ENCODE results near the gene LLGL2.

The LLGL2 gene

GRCh38 chr17:75525806-75526554 lies 483 bp downstream of the LLGL2 start:
- no peak for DNase-seq

- no peak for DNase-seq
These were observed 1.2 kb downstream of the LLGL2 start for GRCh38 chr17:75526555-75527270.

GRCh38 chr17:75530837-75531720 lies 5.6 kb downstream of the LLGL2 start:
- no peak for DNase-seq

DNA sequence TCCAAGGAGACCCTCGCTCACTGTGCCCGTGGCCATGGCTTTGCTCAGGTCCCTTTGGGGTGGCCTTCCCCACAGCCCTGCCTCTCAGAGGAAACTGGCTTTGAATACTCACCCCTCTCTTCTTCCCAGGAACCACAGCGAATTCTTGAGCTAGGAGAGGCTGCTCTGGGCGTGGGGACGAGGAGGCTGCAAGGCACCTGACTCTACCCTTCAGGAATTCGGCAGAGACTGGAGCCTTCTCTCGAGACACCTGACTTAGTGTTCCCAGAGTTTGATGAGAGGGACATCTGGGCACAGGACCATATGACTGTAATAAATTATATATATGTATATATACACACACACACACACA lies 6.2 kb downstream of the LLGL2 start:
- no peak for DNase-seq

GRCh38 chr17:75535119-75535537 lies 9.6 kb downstream of the LLGL2 start:
- no peak for DNase-seq

DNA sequence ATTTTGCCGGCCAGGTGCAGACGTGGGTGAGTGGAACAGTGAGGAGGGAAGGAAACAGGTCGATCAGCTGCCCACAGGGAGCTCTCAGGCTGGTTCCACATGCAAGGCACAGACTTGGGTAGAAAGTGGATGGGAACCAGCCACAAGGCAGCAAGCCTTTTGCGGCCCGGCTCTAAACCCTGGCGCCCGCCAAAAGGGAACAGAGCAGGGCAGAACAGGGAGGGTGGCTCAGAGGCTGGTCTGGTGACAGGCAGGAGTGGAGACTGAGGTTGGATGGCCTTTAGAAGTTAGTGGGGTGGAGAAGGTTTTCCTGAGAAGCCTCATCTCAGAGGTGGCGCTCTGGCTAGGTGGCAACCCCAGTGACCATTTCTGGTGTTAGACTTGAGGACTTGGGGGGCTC lies 10.4 kb downstream of the LLGL2 start:
- no peak for DNase-seq

GRCh38 chr17:75536366-75536765 lies 10.9 kb downstream of the LLGL2 start:
- no peak for DNase-seq

GRCh38 chr17:75539967-75540729 lies 14.7 kb downstream of the LLGL2 start:
- no peak for DNase-seq

- no peak for DNase-seq
These were observed 15.5 kb downstream of the LLGL2 start for GRCh38 chr17:75540923-75541503.

DNA sequence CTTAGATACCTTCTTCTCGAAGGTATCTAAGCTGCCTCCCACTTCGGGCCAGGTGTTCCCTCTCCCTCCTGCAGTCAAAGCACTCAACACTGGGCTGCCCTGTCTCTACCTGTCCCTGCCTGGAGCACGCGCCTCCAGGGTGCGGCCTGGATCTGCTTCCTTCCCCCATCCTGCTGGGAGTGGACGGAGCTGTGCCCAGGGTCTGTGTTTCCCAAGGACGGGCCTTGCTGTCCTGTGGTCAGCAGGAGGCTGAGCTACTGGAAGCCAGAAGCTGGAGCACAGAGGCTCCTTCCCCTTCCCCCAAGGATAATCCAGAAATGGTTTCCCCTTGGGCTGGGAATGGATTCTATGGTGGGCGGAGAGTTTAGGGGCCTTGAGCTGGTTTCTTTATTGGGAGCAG lies 16.7 kb downstream of the LLGL2 start:
- no peak for DNase-seq

DNA sequence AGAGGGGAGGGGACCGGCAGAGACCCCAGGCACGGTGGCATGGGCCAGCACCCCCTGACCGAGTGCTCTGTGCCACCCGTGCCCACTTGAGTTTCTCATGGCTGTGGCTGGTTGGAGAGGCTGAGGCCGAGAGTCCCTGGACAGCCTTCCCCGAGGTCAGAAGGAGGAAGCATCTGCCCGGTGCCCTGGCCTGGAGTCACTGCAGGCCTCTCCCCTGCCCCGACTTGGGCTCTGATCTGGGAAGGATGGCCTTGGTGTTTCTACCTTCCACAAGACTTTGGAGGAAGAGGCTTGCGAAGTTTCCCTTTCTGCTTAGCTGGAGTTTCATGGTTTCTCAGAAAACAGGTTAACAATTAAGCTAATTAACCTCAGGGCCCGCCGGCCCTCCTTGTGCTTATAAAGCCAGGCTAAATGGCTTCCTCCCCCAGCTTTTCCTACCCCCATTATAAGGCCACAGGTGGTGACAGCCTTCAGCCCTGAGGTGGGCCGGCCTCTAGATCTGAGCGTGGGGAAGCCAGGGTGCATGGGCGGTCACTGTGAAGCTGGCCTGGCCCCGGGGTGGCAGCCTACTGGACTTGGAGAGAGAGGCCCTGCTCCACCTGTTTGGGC lies 17.3 kb downstream of the LLGL2 start:
- no peak for DNase-seq

GRCh38 chr17:75544250-75544649 lies 18.8 kb downstream of the LLGL2 start:
- DNase-seq = no peak

- no peak for DNase-seq
These were observed 20.7 kb downstream of the LLGL2 start for GRCh38 chr17:75546181-75546580.

- DNase-seq = no peak
These were observed 21.6 kb downstream of the LLGL2 start for GRCh38 chr17:75547091-75547490.

DNA sequence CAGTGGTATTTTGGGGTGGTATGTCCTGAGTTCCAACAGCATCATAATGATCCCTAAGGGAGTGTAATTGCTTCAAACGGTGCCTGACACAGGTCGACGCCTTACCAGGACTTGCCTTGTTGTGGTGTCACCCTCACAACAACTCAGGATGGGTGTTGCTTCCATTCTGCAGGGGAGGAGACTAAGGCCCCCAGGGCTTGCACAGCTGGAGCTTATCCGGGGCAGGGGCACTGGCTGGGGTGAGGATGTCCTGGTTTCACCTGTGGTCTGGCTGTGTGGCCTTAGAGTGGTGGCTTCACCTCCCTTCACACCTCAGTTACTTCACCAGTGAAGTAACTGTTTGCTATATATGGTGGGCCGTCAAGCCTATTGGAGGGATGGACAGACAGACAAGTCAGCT lies 23.3 kb downstream of the LLGL2 start:
- DNase-seq = no peak

- no peak for DNase-seq
These were observed 24.0 kb downstream of the LLGL2 start for GRCh38 chr17:75549246-75550138.

DNA sequence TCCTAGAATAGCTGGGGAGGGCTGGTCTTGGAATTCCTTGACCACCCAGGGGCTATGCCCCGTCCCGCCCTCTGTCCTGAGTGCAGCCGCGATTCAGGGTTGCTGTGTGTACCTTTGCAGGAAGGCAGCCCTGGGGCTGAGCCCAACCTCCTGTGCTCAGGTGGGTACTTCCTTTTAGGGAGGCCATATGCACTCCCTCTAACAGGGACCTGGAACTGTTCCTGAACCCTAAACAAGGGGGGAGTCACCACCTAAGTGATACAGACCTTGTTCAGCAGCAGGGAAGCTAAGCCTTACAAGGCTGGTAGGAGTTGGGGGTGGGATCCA lies 24.6 kb downstream of the LLGL2 start:
- DNase-seq = no peak

DNA sequence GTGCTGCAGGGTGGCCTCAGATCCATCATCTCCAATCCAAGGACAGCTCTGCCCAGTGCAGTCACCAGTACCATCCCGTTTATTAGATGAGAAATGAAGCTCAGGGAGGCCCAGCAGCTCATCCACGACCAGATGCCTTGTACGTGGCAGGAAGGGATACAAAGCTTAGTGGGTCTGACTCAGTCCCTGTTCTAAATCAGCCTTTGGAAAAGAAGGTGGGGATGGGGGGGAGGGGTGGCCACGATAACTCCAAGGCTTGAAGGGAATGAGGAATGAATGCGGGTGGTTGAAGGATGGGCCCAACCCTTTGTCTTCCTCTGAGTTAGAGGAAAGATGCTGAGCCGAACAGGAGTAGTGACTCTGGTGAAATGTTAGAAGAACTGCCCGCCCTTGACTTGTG lies 25.8 kb downstream of the LLGL2 start:
- no peak for DNase-seq

DNA sequence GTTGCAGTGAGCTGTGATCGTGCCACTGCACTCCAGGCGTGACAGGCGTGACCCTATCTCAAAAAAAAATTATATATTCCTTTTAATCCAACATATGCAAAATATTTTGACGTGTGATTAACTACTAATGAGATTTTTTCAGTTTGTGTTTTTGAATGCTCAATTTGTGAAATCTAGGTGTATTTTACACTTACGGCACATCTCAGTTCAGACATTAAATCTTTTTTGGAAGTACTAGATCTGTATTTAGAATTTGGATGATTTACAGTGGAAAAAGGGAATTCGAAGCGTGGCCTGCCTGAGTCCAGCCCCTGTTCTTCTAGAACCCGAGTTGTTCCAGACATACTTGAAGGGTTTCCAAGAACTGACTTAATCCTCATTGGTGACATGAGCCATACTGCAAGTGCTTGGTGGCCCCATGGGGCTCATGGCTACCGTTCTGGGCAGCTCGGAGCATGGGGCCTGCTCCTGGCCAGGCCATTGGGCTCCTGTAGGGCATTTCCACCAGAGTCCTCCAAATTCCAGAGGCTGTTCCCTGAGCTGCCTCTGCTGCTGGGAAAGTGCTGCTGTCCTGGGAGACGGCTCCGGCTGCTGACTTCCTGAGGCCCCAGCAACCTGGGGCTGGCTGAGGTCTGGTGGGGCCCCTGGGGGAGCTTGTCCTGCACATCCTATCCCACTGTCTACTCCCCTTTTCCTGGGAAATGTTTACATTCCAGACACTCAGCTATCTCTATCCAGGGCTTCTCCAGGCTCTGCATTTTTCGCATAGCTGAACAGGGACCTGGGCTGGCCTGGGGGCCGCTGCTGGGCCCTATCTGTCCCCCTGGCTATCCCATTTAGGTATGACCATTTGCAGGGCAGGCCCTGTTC lies 27.2 kb downstream of the LLGL2 start:
- DNase-seq = peak; percentile 33
